ENCODE measurements around the gene SNAI3.

The SNAI3 gene

DNA sequence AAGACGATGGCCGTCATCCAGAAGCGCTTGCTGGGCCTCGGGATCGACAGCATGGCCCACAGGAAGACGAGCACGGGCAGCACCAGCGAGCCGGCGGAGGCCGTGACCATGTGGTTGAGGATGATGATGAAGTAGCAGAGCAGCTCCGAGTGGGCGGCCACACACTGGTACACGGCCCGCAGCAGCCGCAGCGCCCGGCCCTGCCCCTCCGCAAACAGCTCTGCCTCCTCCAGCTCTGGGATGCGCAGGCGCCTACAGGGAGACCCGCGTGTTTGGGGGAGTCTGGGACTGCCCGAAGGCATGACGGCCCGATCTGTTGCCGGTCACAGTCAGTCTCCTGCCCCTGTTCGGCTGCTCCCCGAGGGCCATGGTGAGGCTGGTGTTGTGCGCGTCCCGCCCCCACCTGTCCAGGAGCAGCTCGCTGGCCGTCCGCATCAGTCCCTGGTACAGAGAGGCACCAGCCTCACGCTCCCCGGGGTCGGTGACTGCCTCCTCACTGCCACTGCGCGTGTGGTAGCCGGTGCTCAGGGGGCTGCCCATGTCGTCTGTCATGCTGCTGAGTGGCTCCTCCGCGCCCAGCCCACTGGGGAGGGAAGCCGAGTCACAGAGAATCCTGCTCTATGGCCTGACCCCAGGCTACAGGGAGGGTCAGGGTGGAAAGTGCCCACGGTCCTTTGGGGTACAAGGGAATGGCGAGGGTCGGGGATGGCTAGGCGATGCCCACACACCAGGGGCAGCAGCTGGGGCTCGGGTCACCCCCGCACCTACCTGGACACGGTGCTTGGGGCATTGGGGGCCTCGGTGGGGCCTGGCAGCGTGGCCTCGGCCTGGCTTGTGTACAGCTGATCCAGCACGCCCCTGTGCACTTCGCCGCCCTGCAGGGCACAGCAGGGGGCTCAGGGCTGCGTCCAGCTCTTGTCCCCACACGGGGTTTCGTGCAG lies 35.8 kb upstream of the SNAI3 start:
- no peak for DNase-seq (ENCODE audit: low spot score)

DNA sequence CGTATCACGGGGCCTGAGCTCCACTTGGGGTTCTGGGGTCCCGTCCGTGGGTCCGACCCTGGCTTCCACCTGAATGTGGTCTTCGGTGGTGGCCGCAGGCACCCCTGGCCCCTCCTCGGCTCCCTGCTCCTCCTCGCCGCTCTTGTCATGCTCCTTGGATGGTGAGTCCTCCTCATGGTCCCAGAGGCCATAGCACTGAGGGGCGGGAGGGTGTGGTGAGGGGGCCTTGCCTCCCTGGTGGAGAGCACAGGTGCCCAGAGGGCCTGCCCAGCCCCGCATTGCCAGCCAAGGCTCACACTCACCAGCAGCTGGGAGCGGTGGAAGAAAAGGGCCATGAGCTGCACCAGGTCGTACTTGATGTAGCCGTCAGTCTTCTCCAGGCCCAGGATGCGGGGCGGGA lies 34.9 kb upstream of the SNAI3 start:
- no peak for DNase-seq (ENCODE audit: low spot score)

DNA sequence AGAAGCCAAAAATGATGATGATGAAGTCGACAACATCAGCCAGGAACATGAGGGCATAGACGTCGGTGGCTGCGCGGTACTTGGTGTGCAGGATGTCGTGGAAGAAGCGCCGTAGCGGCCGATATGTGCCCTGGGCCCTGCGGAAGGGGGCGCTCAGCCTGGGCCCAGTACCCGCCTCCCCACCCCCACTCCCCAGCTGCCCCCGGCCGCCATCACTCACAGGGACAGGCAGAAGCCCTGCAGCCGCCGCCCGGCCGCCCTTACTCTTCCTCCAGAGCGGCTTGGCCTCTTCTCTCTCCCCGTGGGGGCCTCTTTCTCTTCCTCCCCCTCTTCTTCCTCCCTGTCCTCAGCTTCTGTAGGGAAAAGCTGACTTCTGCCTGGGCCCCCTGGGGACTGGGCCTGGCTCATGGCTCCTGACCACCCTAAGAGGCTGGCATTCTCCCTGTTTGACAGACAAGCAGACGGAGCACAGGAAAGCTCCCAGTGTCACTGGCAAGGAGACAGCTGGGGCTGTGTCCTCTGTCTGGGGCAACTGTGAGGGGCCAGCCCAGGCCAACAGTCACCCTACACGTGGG lies 34.2 kb upstream of the SNAI3 start:
- no peak for DNase-seq (ENCODE audit: low spot score)

DNA sequence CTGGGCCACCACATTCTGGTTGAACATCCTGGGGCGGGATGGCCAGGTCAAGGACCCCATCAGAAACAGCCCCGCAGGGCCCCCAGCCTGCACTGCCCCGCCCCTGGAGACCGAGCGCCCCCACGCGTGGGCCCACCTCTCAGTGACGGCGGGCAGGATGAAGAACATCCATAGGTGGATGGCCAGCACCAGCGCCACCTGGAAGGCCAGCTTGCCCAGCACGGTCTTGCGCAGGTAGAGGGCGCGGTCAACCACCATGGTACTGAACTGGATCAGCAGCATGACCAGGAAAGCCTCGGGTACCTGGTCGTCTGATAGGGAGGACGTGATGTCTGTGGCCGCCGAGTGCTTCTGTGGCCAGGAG lies 33.6 kb upstream of the SNAI3 start:
- no peak for DNase-seq (ENCODE audit: low spot score)

DNA sequence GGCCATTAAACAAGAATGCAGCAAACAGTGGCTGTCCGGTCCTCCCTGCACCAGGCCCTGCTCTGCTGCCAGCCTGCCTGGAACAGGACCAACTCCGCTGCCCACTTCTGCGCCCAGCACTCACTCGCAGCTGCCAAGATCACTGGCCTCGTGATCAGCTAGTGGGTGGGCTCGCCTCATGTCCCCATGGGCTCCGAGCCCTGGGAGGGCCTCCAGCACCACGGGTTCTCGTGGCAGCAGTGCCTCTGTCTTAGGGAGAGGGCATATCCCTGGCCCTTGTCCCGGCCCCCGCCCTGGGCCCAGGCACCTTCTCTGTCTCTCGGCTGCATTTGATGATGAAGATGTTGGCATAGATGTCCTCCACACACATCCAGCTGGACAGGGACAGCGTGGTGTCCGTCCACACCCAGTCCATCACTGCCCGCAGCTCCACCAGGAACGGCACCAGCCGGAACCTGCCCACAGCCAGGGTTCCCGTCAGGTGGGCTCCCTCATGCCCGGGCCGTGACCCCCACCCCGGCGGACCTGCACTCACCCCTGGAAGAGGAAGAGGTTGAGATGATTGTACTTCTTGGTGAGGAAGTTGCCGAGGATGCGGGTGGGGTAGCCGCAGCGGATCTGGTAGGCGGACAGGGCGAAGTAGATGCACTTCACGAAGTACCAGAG lies 33.1 kb upstream of the SNAI3 start:
- DNase-seq (ENCODE audit: low spot score), result no peak

DNA sequence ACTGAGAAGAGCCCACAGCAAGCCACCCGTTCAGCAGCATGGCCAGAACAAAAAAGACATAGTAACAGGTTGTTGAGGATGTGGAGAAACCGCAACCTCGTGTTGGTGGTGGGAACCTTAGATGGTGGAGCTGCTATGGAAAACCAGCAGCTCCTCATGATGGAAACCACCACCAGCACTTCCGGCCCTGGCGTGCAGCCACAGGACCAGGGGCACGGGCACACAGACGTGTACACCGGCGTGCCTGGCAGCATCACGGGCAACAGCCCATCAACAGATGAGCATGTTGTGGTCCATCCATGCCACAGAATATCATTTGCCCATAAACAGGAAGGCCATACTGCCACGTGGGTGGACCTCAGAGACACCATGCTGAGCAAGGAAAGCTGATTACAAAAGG lies 31.9 kb upstream of the SNAI3 start:
- no peak for DNase-seq (ENCODE audit: low spot score)

DNA sequence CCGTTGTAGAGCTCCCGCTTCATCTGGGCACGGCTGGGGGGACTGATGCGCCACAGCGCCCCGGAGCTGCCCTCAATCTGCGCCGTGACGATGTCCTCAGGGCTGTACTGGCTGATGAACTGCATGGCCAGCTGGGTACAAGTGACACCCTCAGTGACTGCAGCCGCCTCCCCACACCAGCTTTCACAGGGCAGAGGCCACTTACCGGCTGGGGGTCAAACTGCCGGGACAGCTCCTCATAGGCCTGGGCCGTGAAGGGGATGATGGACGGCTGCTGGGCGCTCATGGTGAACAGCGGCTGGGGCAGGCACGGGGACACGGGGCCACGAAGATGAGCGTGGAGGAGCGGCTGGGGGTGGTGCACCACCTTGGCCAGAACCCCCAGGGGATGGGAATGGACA lies 30.3 kb upstream of the SNAI3 start:
- no peak for DNase-seq (ENCODE audit: low spot score)

DNA sequence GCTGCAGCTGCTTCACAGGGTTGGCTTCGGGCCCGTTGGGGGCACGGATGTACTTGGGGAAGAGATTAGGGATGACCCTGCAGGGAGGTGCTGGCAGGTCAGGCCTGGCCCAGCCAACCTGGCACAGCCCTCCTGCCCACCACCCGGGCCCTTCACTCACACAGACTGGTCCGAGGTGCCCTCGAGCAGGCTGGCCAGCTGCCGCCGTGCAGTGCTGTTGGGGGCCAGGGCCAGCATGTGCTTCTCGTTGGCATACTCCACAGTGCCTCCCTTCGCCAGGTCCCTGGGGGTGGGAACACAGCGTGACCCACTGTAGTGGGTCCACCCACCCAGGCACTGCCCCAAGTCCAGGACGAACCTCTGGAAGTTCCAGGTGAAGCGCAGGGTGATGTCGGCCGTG lies 29.9 kb upstream of the SNAI3 start:
- DNase-seq (ENCODE audit: low spot score), result no peak

DNA sequence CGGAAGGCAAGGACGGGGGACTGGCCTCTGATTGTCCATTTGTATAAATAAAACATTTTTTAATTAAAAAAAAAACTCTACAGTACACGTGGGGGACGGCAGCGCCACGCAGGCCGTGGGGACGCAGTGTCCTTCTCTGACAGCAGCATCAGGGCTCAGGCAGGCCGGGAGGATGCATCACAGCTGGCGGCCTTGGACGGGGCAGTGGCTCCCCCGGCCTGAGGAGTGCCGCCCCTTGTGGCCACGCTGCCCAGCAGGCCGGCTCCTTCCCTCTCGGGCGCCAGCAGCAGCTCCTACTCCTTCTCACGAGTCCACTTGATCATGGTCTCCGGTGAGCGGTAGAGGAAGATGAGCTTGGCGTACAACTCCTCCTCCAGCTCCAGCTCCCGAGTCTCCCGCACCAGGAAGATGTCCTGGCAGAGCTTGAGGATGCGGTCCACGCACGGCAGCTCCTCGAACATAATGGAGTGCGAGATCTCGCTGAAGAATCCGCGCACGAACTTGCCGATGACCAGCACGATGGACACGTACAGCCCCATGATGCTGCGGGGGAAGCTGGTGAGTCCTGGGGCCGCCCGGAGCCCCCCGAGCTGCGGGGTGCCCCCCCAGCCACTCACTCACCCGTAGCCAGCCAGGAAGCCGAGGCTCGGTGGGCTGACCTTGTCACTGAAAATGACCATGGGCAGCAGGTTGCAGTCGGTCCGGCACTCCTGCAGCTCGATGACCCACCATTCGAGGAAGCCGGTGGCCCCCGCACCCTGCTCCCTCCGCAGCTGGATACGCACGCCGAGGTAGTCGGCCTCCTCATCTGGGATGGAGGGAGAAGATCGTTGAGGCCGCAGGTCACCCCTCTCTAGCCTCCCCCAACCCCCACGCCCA lies 29.2 kb upstream of the SNAI3 start:
- no peak for DNase-seq (ENCODE audit: low spot score)

DNA sequence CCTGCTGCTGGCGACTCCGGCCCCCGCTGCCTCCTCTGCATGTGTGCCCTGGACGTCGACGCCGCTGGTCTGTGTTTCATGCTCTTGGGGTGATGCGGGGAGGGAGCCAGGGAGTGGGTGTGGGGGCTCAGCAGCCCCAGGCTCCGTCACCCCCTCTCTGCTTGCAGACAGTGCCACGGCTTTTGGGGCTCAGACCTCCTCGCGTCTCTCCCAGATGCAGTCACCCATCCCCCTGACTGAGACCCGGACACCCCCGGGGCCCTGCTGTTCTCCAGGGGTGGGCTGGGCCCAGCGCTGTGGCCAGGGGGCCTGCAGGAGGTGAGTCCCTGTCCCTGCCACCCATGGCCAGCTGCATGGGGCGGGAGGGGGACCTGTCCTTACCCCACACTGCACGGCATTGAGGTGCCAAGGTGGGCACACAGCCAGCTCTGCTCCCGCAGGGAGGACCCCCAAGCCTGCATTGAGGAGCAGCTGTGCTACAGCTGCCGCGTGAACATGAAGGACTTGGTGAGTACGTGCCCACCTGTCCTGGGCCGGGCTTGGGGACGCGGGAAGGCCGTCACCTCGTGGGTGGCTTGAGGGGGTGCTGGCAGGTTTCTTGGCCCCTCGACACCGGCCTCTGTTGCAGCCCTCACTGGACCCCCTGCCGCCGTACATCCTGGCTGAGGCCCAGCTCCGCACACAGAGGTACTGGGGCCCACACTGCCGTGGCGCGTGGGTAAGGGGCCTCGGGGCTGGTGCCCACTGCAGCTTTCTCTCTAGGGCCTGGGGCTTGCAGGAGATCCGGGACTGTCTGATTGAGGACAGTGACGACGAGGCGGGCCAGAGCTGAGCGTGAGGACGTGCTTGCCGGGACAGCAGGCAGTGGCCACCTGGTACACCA lies 28.4 kb upstream of the SNAI3 start:
- no peak for DNase-seq (ENCODE audit: low spot score)

DNA sequence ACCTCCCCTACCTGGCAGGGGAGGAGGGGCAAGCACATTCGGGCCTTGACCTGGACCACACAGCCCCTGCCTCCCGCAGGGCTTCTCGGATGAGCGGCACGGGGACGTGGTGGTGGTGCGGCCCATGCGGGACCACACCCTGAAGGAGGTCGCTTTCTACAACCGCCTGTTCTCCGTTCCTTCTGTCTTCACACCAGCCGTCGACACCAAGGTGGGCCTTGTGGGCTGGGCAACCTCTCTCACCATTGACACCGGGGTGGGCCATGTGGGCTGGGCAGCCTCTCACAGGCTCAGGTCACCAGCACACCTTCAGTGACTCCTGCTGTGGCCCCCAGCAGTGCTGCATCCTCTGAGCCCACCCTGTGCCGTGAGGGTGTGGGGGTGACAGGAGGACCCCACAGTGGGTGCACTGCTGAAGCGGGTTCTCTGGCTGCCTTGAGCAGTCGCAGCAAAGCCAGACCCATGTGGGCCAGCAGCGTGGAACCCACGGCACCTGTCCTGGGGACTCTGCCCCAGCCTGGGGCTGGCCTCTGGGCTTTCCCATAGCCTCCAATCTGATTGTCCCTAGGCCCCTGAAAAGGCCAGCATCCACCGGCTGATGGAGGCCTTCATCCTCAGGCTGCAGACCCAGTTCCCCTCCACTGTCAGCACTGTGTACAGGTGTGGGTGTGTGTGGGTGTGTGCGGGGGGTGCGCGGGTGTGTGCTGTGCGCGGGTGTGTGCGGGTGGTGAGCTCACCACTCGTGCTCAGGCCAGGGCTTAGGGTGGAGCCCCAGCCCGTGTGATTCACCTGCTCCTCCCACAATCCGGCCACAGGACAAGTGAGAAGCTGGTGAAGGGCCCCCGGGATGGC lies 27.5 kb upstream of the SNAI3 start:
- no peak for DNase-seq (ENCODE audit: low spot score)

DNA sequence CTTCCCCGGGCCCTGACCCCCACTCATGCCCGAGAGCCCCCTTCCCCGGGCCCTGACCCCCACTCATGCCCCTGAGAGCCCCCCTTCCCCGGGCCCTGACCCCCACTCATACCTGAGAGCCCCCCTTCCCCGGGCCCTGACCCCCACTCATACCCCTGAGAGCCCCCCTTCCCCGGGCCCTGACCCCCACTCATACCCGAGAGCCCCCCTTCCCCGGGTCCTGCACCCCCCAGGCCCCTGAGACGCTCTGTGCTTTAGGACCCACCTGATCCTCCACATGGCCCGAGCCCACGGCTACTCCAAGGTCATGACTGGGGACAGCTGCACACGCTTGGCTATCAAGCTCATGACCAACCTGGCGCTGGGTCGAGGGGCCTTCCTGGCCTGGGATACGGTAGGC lies 26.7 kb upstream of the SNAI3 start:
- DNase-seq (ENCODE audit: low spot score), result no peak

DNA sequence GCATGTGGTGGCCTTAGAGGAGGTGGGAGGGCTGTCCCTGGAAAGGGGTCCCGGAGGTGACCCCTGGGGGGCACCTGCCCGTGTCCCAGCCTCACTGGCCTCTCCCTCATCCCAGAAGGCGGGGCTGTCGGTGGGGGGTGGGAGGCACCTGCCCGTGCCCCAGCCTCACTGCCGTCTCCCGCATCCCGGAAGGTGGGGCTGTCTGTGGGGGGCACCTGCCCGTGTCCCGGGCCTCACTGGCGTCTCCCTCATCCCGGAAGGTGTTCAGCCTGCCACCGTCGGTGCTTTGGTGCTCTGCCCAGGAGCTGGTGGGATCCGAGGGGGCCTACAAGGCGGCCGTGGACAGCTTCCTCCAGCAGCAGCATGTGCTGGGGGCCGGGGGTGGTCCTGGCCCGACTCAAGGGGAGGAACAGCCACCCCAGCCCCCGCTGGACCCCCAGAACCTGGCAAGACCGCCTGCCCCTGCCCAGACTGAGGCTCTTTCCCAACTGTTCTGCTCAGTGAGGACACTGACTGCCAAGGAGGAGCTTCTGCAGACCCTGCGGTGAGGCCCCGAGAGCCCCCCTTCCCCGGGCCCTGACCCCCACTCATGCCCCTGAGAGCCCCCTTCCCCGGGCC lies 26.2 kb upstream of the SNAI3 start:
- no peak for DNase-seq (ENCODE audit: low spot score)

DNA sequence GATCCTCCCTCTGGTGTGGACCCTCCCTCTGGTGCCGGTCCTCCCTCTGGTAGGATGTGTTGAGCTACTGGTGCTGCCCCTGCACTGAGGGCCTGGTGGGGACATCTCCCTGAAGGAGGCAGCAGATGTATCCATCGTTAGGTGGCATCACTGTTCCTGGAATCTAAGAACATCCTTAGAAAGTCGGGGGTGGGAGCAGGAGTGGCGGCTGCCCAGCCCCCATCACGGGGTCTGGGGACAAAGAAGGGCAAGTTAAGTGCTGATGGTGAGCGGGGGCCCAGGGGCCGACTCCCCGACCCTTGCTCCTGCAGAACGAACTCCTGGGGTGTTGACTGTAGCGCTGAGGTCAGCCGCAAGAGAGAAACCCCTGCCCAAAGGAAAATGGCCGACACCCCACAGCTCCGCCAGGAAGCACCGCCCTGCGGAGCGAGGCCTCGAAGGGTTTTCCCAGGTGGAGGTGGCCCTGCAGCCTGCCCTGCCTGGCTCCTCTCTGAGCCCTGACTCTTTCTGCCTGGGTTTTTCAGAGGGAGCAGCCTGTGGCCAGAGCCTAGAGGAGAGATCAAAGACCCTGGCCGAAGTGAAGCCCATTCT lies 25.5 kb upstream of the SNAI3 start:
- no peak for DNase-seq (ENCODE audit: low spot score)

DNA sequence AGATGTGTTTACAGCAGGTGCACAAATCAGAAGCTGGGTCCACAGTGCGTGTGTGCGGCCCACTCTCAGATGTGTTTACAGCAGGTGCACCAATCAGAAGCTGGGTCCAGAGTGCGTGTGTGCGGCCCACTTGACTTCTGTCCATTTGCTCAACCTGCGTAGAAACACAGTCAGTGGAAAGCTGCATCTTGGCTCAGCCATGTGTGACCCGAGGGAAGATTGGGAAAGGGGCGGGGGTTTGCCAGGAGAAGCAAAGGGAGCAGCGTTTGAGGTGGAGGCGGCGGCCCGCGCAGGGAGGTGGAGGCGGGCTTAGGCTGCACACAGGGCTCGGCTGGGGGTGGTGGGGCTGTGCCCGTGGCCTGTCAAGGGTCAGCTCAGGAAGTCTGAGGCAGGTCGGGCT lies 24.2 kb upstream of the SNAI3 start:
- DNase-seq (ENCODE audit: low spot score), result no peak

DNA sequence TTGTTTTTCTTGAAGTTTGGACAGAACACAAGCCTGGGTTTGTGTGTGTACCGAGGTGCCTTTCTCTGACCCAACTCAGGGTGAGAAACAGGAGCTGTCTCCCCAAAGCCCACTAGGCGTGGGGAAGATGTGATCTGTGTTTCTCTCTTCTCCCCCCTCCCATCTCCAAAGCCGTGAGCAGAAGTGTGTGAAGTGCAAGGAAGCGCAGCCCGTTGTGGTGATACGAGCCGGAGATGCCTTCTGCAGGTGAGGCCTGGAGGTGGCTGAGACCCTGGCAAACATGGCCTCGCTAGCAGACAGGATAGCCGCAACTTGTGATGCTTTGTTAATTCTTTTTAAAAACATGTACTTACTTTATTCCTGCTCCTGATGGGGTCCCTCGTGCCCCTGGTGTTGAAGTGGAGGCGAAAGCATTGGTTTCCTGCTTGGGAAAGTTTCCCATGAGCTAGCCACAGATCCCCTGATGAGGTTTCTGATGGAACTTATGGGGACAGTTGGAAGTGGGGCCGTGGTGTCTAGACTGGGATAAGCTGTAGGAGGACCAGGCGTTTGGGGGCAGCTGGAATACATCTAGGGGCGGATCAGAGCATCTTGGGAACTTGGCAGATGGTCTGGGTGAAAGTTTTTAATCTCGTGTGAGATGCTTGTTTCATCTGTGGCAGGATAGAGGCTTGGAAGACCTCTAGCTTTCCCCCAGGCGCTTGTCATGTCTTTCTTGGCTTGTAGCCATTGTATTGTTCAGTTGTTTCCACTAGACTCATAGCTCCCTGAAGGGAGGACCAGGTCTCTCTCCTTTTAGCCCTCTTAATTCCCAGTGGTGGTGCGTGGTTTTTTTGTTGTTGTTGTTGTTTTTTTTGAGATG lies 20.9 kb upstream of the SNAI3 start:
- no peak for DNase-seq (ENCODE audit: low spot score)

DNA sequence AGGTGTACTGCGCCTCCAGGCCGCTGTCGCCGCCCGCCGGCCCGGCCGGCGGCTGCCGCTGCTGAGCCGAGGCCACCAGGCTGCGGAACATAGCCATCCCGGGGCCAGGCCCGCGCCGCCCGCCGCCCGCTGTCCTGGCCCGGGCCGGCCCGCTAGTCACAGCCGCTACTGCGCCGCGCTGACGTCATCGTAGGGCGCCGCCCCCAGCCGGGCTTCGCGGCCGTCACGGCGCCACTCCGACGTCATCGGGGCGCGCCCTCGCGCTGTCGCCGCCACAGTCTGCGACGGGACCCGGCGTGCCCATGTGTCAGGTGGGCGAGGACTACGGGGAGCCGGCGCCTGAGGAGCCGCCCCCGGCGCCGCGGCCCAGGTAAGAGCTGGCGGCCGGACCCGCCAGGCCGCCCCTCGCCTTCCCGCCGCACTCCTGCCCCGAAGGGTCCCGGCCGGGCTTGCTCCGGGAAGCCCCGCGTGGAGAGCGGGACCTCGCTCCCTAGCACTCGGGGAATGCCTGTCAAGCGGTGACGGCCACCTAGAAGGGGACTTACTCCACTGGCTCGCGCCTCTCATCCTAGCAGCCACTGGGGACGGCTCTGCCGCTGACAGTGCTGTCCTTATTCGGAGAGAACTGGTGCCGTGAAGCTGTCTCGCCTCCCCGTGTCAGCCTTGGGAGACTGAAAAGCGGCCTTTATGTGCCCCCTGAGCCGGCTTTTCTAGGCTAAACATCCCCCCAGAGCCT lies 20.1 kb upstream of the SNAI3 start, which contains the start of the genes CTU2 and RNF166:
TSS of gene CTU2 (plus strand) at position 275 of the 736 bp plus-strand sequence. CDS start at position 303, 28 bp downstream.
TSS of gene RNF166 (minus strand) at position 180 of the 736 bp plus-strand sequence. CDS start at position 97, 83 bp downstream.
- DNase-seq (ENCODE audit: low spot score), result peak; percentile 73

All from SW480 (cell line).